Mucosa of descending colon (tissue), 3 donors: ENCODE results near the gene SUSD5. TPM values are rescaled to one million over a fixed set of nuclear protein-coding genes. Genes with fewer than 3 reads are reported as not detected.

ENCODE experiments used
- ATAC-seq: fragments of 200-7000 bp; cut with Tn5 transposase; one replicate; pipeline ENCODE4 v1.9.1; 2020; ENCODE audit warnings: mild to moderate bottlenecking, moderate library complexity
- DNase-seq, 3 donors: peaks; one replicate each; pipeline ENCODE4 v3.0.0-alpha.2; 2020
- H3K36me3 ChIP-seq: fragments of 200-600 bp; one replicate; pipeline ENCODE4 v1.8.0; 2021; ENCODE audit warnings: low read depth, mild to moderate bottlenecking
- H3K4me1 ChIP-seq: fragments of 200-600 bp; one replicate; pipeline ENCODE4 v1.8.0; 2021; ENCODE audit warnings: low read depth, mild to moderate bottlenecking
- H3K4me3 ChIP-seq: fragments of 200-600 bp; one replicate; pipeline ENCODE4 v1.8.0; 2021; ENCODE audit warnings: mild to moderate bottlenecking
- H3K9me3 ChIP-seq: fragments of 200-600 bp; one replicate; pipeline ENCODE4 v1.8.0; 2021; ENCODE audit warnings: mild to moderate bottlenecking
- CTCF ChIP-seq: fragments of 200-600 bp; IDR thresholded peaks from one replicate; pipeline ENCODE4 v1.8.0; 2022; ENCODE audit warnings: antibody characterized with exemption, mild to moderate bottlenecking
- intact Hi-C, 2 donors: fragments of 100-400 bp; cut with DNase I in 1 of 2; cut with micrococcal nuclease in 1 of 2; formaldehyde crosslinking; loops; one replicate each; pipeline versions ENCODE4 v1.11.0 to v1.11.1; 2022; cut with DNase I, micrococcal nuclease
- total RNA-seq, 3 donors: library from RNA; stranded (reverse); fragmentation: NEBNext Ultra II Directional in 2 of 3; extraction: Animal tissue kit (Norgen Biotek cat#: 25700) in 2 of 3; gene quantifications; one replicate each; pipeline versions ENCODE4 v1.2.1 to v1.2.4, GENCODE V29; 2021 to 2023
- donor health status: DM: no; HTN: no; CAD: no; lungs with moderate emphysema.
- donor health status: DM: no; HTN: no; CAD: no.
- donor health status: DM: no; HTN: yes; CAD: no.

The SUSD5 gene
- total RNA-seq, 3 donors from 2014 or later, result 0.20 to 1.8 (median 0.60) TPM

DNA sequence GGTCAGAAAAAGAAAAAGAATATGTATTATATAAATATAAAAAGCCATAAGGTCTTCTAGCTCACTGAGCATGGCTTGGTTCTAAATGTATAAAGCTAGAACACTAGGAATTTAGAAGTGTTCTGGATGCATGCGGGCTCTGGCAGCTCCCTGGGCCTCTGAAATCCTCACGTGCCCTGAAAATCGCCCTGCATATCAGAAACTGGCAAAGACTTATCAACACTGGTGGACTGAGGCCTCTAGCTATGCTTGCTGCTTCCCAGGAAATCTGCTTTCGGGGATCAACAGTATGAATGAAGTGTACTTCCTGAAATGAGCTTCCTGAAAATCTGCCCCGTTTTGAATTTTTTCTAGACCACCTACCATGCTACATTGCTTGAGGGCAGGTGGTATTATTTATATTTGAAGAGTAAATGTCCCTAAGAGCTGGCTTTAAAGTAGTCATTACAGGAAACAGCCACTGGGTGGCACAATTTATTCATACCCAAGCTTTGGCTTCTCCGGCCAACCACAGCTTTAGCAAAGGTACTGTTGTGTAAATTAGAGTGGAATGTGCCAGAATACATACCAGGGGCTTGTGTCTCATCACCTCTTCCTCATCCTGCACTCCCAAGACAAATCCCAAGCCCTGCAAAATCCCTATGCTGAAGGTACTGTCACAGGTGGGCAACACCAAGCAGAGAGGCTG lies 87.1 kb downstream of the SUSD5 start:
- DNase-seq, result peak in 1 of 3 donors; percentile 68
- no peak overlapping the region for H3K4me3 ChIP-seq
- ATAC-seq, result peak; percentile 83
- TF ChIP-seq CTCF, result peak; percentile 48
- H3K9me3 ChIP-seq, result no peaks in the 10 kb centered on the region
- H3K36me3 ChIP-seq, result no peaks in the 10 kb centered on the region
- intact Hi-C loops, result loop anchor here (5.0 kb wide), 1 partner anchor 241 kb away; no protein-coding TSS in a partner anchor
- H3K4me1 ChIP-seq, result no peaks in the 10 kb centered on the region

DNA sequence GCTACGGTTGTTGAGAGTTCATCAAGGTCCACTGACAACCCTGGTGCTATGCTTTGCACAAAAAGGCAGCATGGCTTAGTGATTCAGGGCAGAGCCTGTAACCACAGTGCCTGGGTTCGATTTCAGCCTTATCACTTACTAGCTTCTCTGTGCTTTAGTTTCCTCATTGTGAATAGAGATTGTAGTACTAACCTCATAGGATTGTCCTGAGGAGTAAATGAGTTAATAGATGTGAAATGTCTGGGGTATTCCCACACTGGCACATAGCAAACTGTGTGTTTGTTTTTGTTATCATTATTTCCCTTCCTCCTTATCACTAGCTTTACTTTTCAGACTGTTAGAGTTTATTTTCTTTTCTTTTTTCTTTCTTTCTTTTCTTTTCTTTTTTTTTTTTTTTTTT lies 88.5 kb downstream of the SUSD5 start:
- Histone ChIP-seq H3K36me3 (no peaks in the 10 kb centered on the region), H3K4me3 (no peak overlapping the region), H3K9me3 (no peaks in the 10 kb centered on the region), H3K4me1 (no peaks in the 10 kb centered on the region)
- TF ChIP-seq CTCF, result no peak
- intact Hi-C loops, result loop anchor here (5.0 kb wide), 1 partner anchor 242 kb away; no protein-coding TSS in a partner anchor
- ATAC-seq (no peak), DNase-seq (no peak)

- DNase-seq (no peak), ATAC-seq (no peak)
- no peaks in the 10 kb centered on the region for H3K4me1 ChIP-seq
- H3K9me3 ChIP-seq, result no peaks in the 10 kb centered on the region
- no peak overlapping the region for H3K4me3 ChIP-seq
- intact Hi-C loops, result no loop called here
- no peak for TF ChIP-seq CTCF
- H3K36me3 ChIP-seq, result no peaks in the 10 kb centered on the region
Measured at GRCh38 chr3:33128706-33129105, 89.9 kb downstream of the SUSD5 start.

GRCh38 chr3:33125840-33126239 lies 92.8 kb downstream of the SUSD5 start:
- Histone ChIP-seq H3K4me1 (no peaks in the 10 kb centered on the region), H3K9me3 (no peaks in the 10 kb centered on the region), H3K4me3 (no peak overlapping the region), H3K36me3 (no peaks in the 10 kb centered on the region)
- intact Hi-C loops, result no loop called here
- DNase-seq (no peak), ATAC-seq (no peak)
- no peak for TF ChIP-seq CTCF

GRCh38 chr3:33124638-33125037 lies 94.0 kb downstream of the SUSD5 start:
- Histone ChIP-seq H3K9me3 (no peaks in the 10 kb centered on the region), H3K4me3 (no peak overlapping the region), H3K4me1 (no peaks in the 10 kb centered on the region), H3K36me3 (no peaks in the 10 kb centered on the region)
- DNase-seq (no peak), ATAC-seq (no peak)
- no peak for TF ChIP-seq CTCF
- intact Hi-C loops, result no loop called here
